HCT116 (cell line): Measurements from ENCODE around the gene PATL1. TPM values are rescaled to one million over a fixed set of nuclear protein-coding genes. Genes with fewer than 3 reads are reported as not detected.

Experiments
- ATAC-seq: fragments of 200-7000 bp; cut with Tn5 transposase; 2 replicates; pipeline ENCODE4 v1.9.1; 2020; ENCODE audit warnings: mild to moderate bottlenecking, moderate library complexity
- BruUV-seq: library from RNA; stranded (reverse); fragments of 400-500 nt; replicated peaks from 2 replicates; lab custom pipeline; 2021; lab: Mats Ljungman, UMichigan
- CTCF ChIA-PET: fragments of 300-600 bp; sonication (Branson Sonifier 250); formaldehyde crosslinking; loops from one replicate; lab custom pipeline; 2021; ENCODE audit warnings: antibody characterized with exemption; lab: Charles Lee
- POLR2A ChIA-PET: fragments of 300-600, 350-600 bp; sonication (Branson Sonifier 250); formaldehyde crosslinking; loops from one replicate; lab custom pipeline; 2021; ENCODE audit warnings: antibody characterized with exemption; lab: Charles Lee
- RAD21 ChIA-PET, 2 experiments: fragments of 300-600 bp; sonication (Branson Sonifier 250); formaldehyde crosslinking; loops; one replicate each; lab custom pipeline; 2023; ENCODE audit warnings: low total read pairs in 2 of 2; ENCODE audit not compliant: uncharacterized antibody in 2 of 2, unreplicated experiment in 2 of 2, low non-redundant PET in 1 of 2; lab: Charles Lee
- DNase-seq: peaks from one replicate; pipeline ENCODE4 v3.0.0-alpha.2; 2010; ENCODE audit warnings: low read depth, low spot score
- H2AFZ ChIP-seq: fragments of 200-600 bp; shearing (Covaris generic), sonication (generic); 2 replicates; pipeline ENCODE4 v1.6.1; 2017; ENCODE audit warnings: low read depth, mixed run types, mixed read lengths, antibody characterized with exemption, low read length; ENCODE audit not compliant: poor library complexity, severe bottlenecking
- H3K27ac ChIP-seq: 2 replicates; pipeline ENCODE4 v1.5.1; 2012; ENCODE audit warnings: low read depth, low read length
- H3K27me3 ChIP-seq: fragments of 200-600 bp; sonication (generic); 2 replicates; pipeline ENCODE4 v1.6.1; 2016; ENCODE audit warnings: mixed run types, low read length, mixed read lengths; ENCODE audit not compliant: insufficient read depth
- H3K36me3 ChIP-seq, 2 experiments: fragments of 200-500 bp in 1 of 2; fragments of 200-600 bp in 1 of 2; sonication (Bioruptor generic) in 1 of 2; sonication (generic) in 1 of 2; 2 replicates each; pipeline versions ENCODE4 v1.5.1 to v1.6.1; 2014 to 2016; ENCODE audit warnings: low read length in 2 of 2, inconsistent platforms in 1 of 2, mixed read lengths in 1 of 2, mixed run types in 1 of 2; ENCODE audit not compliant: insufficient read depth in 2 of 2, control insufficient read depth in 1 of 2
- H3K4me1 ChIP-seq, 2 experiments: fragments of 200-600 bp in 1 of 2; sonication (generic) in 1 of 2; 2 replicates each; pipeline versions ENCODE4 v1.5.1 to v1.6.1; 2012 to 2017; ENCODE audit warnings: low read length in 2 of 2, inconsistent platforms in 1 of 2, mild to moderate bottlenecking in 1 of 2, mixed read lengths in 1 of 2, mixed run types in 1 of 2, moderate library complexity in 1 of 2; ENCODE audit not compliant: insufficient read depth in 2 of 2, control insufficient read depth in 1 of 2
- H3K4me2 ChIP-seq: fragments of 200-600 bp; sonication (generic); 2 replicates; pipeline ENCODE4 v1.6.1; 2017; ENCODE audit warnings: mixed run types, low read length, mixed read lengths
- H3K4me3 ChIP-seq, 2 experiments: fragments of 200-600 bp in 1 of 2; sonication (generic) in 1 of 2; replicated peaks in 1 of 2; 2 replicates each; pipeline ENCODE4 v1.5.1; 2011 to 2016; ENCODE audit warnings: low read length in 2 of 2, control low read depth in 1 of 2, low read depth in 1 of 2, mild to moderate bottlenecking in 1 of 2, mixed read lengths in 1 of 2, mixed run types in 1 of 2
- H3K79me2 ChIP-seq: fragments of 200-600 bp; sonication (generic); 2 replicates; pipeline ENCODE4 v1.6.1; 2017; ENCODE audit warnings: mild to moderate bottlenecking, mixed run types, low read length, moderate library complexity, mixed read lengths; ENCODE audit not compliant: insufficient read depth
- H3K9ac ChIP-seq: fragments of 200-600 bp; sonication (generic); 2 replicates; pipeline ENCODE4 v1.6.1; 2016; ENCODE audit warnings: low read length, mixed read lengths
- H3K9me2 ChIP-seq: fragments of 200-600 bp; sonication (generic), shearing (Covaris generic); 2 replicates; pipeline ENCODE4 v1.6.1; 2017; ENCODE audit warnings: mixed run types, mild to moderate bottlenecking, moderate library complexity; ENCODE audit not compliant: insufficient read depth
- H3K9me3 ChIP-seq, 2 experiments: fragments of 200-500 bp in 1 of 2; fragments of 200-600 bp in 1 of 2; sonication (Bioruptor generic) in 1 of 2; sonication (generic) in 1 of 2; 2 replicates each; pipeline ENCODE4 v1.6.1; 2014 to 2017; ENCODE audit warnings: low read length in 2 of 2, mixed read lengths in 2 of 2, inconsistent platforms in 1 of 2, low read depth in 1 of 2, mild to moderate bottlenecking in 1 of 2, mixed run types in 1 of 2, moderate library complexity in 1 of 2; ENCODE audit not compliant: control insufficient read depth in 1 of 2, insufficient read depth in 1 of 2
- H4K20me1 ChIP-seq: fragments of 200-600 bp; sonication (generic), shearing (Covaris generic); 2 replicates; pipeline ENCODE4 v1.6.1; 2017; ENCODE audit warnings: mixed run types, mild to moderate bottlenecking, moderate library complexity; ENCODE audit not compliant: insufficient read depth
- EGR1 ChIP-seq: IDR thresholded peaks from 2 replicates; pipeline ENCODE4 v1.6.1; 2012; ENCODE audit warnings: low read depth
- ELF1 ChIP-seq: IDR thresholded peaks from 2 replicates; pipeline ENCODE4 v1.6.1; 2012; ENCODE audit warnings: low read depth, borderline replicate concordance
- EZH2 ChIP-seq: fragments of 200-600 bp; sonication (generic); IDR thresholded peaks from 2 replicates; pipeline ENCODE4 v1.6.1; 2017; ENCODE audit warnings: antibody characterized with exemption, mixed run types
- JUND ChIP-seq: IDR thresholded peaks from 2 replicates; pipeline ENCODE4 v1.6.1; 2012
- POLR2AphosphoS5 ChIP-seq: IDR thresholded peaks from 2 replicates; pipeline ENCODE4 v1.6.1; 2011; ENCODE audit warnings: mild to moderate bottlenecking, low read depth, low read length, moderate library complexity
- SP1 ChIP-seq: IDR thresholded peaks from 2 replicates; pipeline ENCODE4 v1.6.1; 2012; ENCODE audit warnings: low read depth
- intact Hi-C: fragments of 100-400 bp; cut with micrococcal nuclease; formaldehyde crosslinking; loops from 2 replicates; pipeline ENCODE4 v1.10.0; 2022
- total RNA-seq: library from RNA; stranded (reverse); gene quantifications from one replicate; pipeline ENCODE4 v1.2.1, GENCODE V29; 2021; ENCODE audit not compliant: unreplicated experiment
- TF ChIP-seq, protein P1 (sequence below): IDR thresholded peaks from 2 replicates; pipeline ENCODE4 v1.6.1; 2012
- TF ChIP-seq, protein P2 (sequence below), 3 experiments: fragments of 200-600 bp in 1 of 3; sonication (generic) in 1 of 3; IDR thresholded peaks in 2 of 3; conservative IDR thresholded peaks in 1 of 3; 2 replicates each; pipeline ENCODE4 v1.5.1; 2012 to 2017; ENCODE audit warnings: low read depth in 2 of 3, low read length in 2 of 3, antibody characterized with exemption in 1 of 3, borderline replicate concordance in 1 of 3, control low read depth in 1 of 3, mild to moderate bottlenecking in 1 of 3, mixed read lengths in 1 of 3, mixed run types in 1 of 3, moderate library complexity in 1 of 3; ENCODE audit not compliant: insufficient read depth in 1 of 3
- TF ChIP-seq, protein P3 (sequence below): IDR thresholded peaks from 2 replicates; pipeline ENCODE4 v1.6.1; 2011; ENCODE audit warnings: mild to moderate bottlenecking, low read length, moderate library complexity; ENCODE audit not compliant: insufficient replicate concordance; ENCODE audit errors: extremely low read depth

The PATL1 gene
- total RNA-seq, 1 experiment from 2014 or later, result 37.6 TPM

DNA sequence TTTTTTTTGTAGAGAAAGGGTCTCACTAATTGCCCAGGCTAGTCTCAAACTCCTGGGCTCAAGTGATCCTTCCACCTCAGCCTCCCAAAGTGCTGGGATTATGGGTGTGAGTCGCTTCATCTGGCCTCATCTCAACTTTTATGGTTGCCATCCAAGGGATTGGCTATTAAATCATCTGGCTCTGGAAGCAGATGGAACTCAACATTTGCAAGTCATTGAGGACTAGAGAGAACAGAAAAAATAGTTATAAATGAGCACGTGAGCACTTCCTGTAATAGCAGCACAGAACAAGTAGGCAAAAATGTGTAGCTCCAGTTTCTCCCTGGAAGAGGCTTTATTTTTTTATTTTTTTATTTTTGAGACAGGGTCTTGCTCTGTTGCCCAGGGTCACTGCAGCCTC lies 22.3 kb upstream of the PATL1 start:
- no TSS peak for BruUV-seq
- H3K9me2 ChIP-seq, result no peaks in the 10 kb centered on the region
- H2AFZ ChIP-seq, result no peak overlapping the region
- intact Hi-C loops, result no loop called here
- H3K36me3 ChIP-seq, result no peaks in the 10 kb centered on the region
- no peak overlapping the region for H3K9ac ChIP-seq
- no peak for TF ChIP-seq ELF1
- TF ChIP-seq EGR1, result no peak
- no peak for TF ChIP-seq JUND
- TF ChIP-seq, protein P1, sequence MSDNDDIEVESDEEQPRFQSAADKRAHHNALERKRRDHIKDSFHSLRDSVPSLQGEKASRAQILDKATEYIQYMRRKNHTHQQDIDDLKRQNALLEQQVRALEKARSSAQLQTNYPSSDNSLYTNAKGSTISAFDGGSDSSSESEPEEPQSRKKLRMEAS, result no peak
- no peak for TF ChIP-seq EZH2
- no peak for TF ChIP-seq SP1
- TF ChIP-seq, protein P2, sequence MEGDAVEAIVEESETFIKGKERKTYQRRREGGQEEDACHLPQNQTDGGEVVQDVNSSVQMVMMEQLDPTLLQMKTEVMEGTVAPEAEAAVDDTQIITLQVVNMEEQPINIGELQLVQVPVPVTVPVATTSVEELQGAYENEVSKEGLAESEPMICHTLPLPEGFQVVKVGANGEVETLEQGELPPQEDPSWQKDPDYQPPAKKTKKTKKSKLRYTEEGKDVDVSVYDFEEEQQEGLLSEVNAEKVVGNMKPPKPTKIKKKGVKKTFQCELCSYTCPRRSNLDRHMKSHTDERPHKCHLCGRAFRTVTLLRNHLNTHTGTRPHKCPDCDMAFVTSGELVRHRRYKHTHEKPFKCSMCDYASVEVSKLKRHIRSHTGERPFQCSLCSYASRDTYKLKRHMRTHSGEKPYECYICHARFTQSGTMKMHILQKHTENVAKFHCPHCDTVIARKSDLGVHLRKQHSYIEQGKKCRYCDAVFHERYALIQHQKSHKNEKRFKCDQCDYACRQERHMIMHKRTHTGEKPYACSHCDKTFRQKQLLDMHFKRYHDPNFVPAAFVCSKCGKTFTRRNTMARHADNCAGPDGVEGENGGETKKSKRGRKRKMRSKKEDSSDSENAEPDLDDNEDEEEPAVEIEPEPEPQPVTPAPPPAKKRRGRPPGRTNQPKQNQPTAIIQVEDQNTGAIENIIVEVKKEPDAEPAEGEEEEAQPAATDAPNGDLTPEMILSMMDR (IDR thresholded peaks at IDR 0.05 in 2 of 3, conservative IDR thresholded peaks at IDR 0.05 in 1 of 3; ENCODE audit: borderline replicate concordance in 1 of 3, insufficient read depth in 1 of 3, low read depth in 2 of 3, low read length in 2 of 3), result no peak
- no peak for TF ChIP-seq POLR2AphosphoS5
- TF ChIP-seq, protein P3, sequence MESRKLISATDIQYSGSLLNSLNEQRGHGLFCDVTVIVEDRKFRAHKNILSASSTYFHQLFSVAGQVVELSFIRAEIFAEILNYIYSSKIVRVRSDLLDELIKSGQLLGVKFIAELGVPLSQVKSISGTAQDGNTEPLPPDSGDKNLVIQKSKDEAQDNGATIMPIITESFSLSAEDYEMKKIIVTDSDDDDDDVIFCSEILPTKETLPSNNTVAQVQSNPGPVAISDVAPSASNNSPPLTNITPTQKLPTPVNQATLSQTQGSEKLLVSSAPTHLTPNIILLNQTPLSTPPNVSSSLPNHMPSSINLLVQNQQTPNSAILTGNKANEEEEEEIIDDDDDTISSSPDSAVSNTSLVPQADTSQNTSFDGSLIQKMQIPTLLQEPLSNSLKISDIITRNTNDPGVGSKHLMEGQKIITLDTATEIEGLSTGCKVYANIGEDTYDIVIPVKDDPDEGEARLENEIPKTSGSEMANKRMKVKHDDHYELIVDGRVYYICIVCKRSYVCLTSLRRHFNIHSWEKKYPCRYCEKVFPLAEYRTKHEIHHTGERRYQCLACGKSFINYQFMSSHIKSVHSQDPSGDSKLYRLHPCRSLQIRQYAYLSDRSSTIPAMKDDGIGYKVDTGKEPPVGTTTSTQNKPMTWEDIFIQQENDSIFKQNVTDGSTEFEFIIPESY, result no peak
- no peaks in the 10 kb centered on the region for H3K27me3 ChIP-seq
- H3K9me3 ChIP-seq, result no peaks in the 10 kb centered on the region
- DNase-seq (no peak), ATAC-seq (no peak)
- H3K4me2 ChIP-seq, result no peak overlapping the region
- no peaks in the 10 kb centered on the region for H3K79me2 ChIP-seq
- ChIA-PET RAD21 (no interaction called here), CTCF (no interaction called here), POLR2A (no interaction called here)
- no peak overlapping the region for H3K4me3 ChIP-seq
- H3K4me1 ChIP-seq, result peaks cover 0 to 4% of the 10 kb centered on the region in 2 experiments; a peak in 2 of 4 replicates
- no peaks in the 10 kb centered on the region for H4K20me1 ChIP-seq
- no peak overlapping the region for H3K27ac ChIP-seq
